Effector memory CD4-positive, alpha-beta T cell (primary cell): ENCODE measurements around the gene MAP3K13.

ENCODE experiments used
- DNase-seq, 3 donors: peaks; one replicate each; pipeline ENCODE4 v3.0.0-alpha.2; 2020
- H3K27ac ChIP-seq: 2 replicates; pipeline ENCODE4 v1.7.0; 2013; ENCODE audit warnings: mild to moderate bottlenecking, low read length, moderate library complexity; ENCODE audit not compliant: insufficient read depth, poor library complexity, severe bottlenecking
- H3K27me3 ChIP-seq: replicated peaks from 2 replicates; pipeline ENCODE4 v1.7.0; 2013; ENCODE audit warnings: mild to moderate bottlenecking, low read length; ENCODE audit not compliant: insufficient read depth, control insufficient read depth, poor library complexity, severe bottlenecking
- H3K36me3 ChIP-seq: 2 replicates; pipeline ENCODE4 v1.7.0; 2013; ENCODE audit warnings: mild to moderate bottlenecking, low read length, moderate library complexity; ENCODE audit not compliant: control insufficient read depth, insufficient read depth
- H3K4me1 ChIP-seq: 2 replicates; pipeline ENCODE4 v1.7.0; 2013; ENCODE audit warnings: low read length, mild to moderate bottlenecking; ENCODE audit not compliant: control insufficient read depth, insufficient read depth, poor library complexity, severe bottlenecking
- H3K4me3 ChIP-seq: 2 replicates; pipeline ENCODE4 v1.7.0; 2013; ENCODE audit warnings: low read length, low read depth, mild to moderate bottlenecking; ENCODE audit not compliant: insufficient read depth, poor library complexity, severe bottlenecking
- H3K9me3 ChIP-seq: 2 replicates; pipeline ENCODE4 v1.7.0; 2013; ENCODE audit warnings: mild to moderate bottlenecking, low read length, moderate library complexity; ENCODE audit not compliant: control insufficient read depth
- total RNA-seq, 3 donors: gene quantifications; one replicate each; lab custom pipeline; 2026; lab: John Stamatoyannopoulos, UW

The MAP3K13 gene
- 7.4 to 8.3 (median 8.1) reads per million in 3 donors for total RNA-seq

GRCh38 chr3:185362850-185363661, at the start of gene MAP3K13:
Gene MAP3K13 (plus strand): TSS chr3:185363136. CDS start chr3:185428582, 65,446 bp downstream.
- H3K27me3 ChIP-seq: no peaks in the 10 kb centered on the region
- H3K4me3 ChIP-seq: peak within 1 kb of the TSS; percentile 37
- peak in 1 of 3 donors; percentile 1 for DNase-seq
- H3K36me3 ChIP-seq: no peaks in the 10 kb centered on the region
- H3K9me3 ChIP-seq: no peaks in the 10 kb centered on the region
- H3K4me1 ChIP-seq: peaks cover 9% of the 10 kb centered on the region
- H3K27ac ChIP-seq: no peak within 1 kb of the TSS

DNA sequence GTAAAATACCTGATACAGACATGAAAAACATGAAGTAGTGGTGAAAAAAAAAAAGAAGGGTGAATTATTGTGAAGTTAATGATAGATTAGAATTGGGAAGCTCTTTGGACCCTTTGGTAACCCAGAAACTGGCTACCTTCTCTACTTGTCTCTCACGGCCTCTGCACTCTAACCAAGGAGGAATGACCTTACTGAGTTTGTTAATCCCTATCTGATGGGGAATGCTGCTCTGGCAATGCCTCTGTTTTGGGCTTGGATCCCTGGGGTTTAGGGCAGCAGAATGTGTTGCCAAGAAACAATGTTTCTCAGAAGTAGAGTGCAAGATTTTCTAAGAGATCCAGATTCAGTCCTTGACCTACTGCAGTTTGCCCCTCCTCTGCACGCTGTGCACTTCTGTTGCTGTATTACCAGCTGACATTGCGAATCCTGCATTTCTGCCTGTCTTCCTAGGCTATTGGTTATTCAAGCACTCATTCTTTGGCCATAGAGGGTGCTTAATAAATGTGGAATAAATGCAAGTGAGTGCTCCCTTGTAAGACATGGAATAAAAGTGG, 49.2 kb upstream of the MAP3K13 start:
- no peak for DNase-seq
- H3K27ac ChIP-seq: no peak overlapping the region

DNA sequence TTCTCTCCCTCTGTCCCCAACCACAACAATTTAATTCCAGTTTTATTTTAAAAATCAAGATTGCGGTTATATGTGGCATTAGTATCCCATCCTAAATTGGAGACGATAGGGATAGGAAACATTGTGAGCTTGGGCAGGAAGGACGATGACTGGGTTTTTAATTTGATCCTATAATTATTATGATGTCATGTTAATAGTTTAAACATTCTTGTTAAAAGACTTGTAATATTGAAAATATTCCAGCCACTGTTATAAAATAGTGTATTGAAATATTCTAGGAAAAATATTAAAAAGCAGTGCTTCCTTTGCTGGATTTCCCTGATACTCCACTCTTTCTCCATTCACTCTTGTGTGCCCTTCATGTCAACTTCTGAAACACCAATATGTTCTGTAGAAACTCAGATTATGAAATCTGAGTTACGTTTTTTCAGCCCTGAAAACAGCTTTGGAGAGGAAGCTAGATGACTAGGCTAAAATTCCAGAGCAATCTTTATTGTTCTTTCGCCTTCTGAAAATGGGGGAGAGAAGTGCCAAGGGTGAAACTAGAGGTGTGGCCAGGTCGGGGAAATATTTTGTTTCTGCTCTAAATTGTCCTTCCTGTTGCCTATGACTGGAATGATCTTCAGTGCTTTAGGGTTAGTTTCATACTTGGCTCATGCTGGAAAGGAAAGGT, 46.1 kb upstream of the MAP3K13 start:
- Histone ChIP-seq H3K9me3 (no peaks in the 10 kb centered on the region), H3K4me1 (no peaks in the 10 kb centered on the region), H3K4me3 (no peak overlapping the region), H3K27ac (no peak overlapping the region), H3K27me3 (no peaks in the 10 kb centered on the region), H3K36me3 (no peaks in the 10 kb centered on the region)
- DNase-seq: no peak

More for the DNA sequence above, 49.2 kb upstream of the MAP3K13 start:
- Histone ChIP-seq H3K4me3 (no peak overlapping the region), H3K27me3 (no peaks in the 10 kb centered on the region), H3K4me1 (no peaks in the 10 kb centered on the region), H3K9me3 (no peaks in the 10 kb centered on the region), H3K36me3 (no peaks in the 10 kb centered on the region)

DNA sequence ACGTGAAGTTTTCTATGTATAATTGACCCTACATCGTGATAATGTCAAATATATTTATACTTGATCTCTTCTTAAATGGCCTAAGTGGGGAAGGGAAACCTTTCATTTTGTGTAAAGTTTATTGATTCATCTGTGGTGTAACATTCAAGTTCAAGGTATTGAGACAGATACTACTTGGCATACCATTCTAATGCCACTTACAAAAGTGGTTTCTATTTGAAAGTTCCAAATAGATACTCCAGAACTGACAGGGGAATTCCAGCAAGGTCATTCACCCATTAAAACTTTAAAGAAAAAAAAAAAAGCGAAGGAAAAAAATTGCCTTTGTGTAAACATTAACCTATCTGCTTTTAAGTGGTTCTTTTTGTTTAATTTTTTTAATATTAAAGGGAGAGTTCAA, 45.3 kb upstream of the MAP3K13 start:
- Histone ChIP-seq H3K9me3 (no peaks in the 10 kb centered on the region), H3K27me3 (no peaks in the 10 kb centered on the region), H3K4me1 (no peaks in the 10 kb centered on the region), H3K36me3 (no peaks in the 10 kb centered on the region), H3K27ac (no peak overlapping the region), H3K4me3 (no peak overlapping the region)
- DNase-seq: no peak

DNA sequence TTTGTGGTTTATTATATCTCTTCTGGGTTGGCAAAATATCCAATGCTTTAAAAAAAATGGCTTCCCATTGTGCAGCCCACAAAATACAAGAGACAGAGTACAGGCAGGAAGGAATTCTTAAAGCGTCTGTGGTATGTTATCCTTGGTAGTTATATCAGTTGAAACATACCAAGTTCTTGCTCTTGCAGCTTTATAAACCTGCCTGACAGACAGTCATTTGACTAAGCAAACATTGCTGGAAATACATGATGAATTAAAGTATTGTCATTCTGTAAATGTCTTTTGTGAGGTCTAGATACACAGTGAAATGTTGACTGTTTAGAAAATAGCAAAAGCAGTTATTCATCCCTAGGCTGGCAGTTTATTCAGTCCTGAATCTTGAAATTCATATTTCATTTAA, 44.8 kb upstream of the MAP3K13 start:
- no peaks in the 10 kb centered on the region for H3K36me3 ChIP-seq

GRCh38 chr3:185319801-185320200, 43.1 kb upstream of the MAP3K13 start:
- Histone ChIP-seq H3K4me3 (no peak overlapping the region), H3K9me3 (no peaks in the 10 kb centered on the region), H3K27ac (no peak overlapping the region), H3K36me3 (no peaks in the 10 kb centered on the region), H3K4me1 (no peaks in the 10 kb centered on the region), H3K27me3 (no peaks in the 10 kb centered on the region)
- no peak for DNase-seq

More for the DNA sequence above, 44.8 kb upstream of the MAP3K13 start:
- Histone ChIP-seq H3K9me3 (no peaks in the 10 kb centered on the region), H3K27me3 (no peaks in the 10 kb centered on the region), H3K4me3 (no peak overlapping the region), H3K27ac (no peak overlapping the region), H3K4me1 (no peaks in the 10 kb centered on the region)
- DNase-seq: no peak

- Histone ChIP-seq H3K4me3 (no peak overlapping the region), H3K4me1 (no peaks in the 10 kb centered on the region), H3K27ac (no peak overlapping the region), H3K27me3 (no peaks in the 10 kb centered on the region), H3K36me3 (no peaks in the 10 kb centered on the region), H3K9me3 (no peaks in the 10 kb centered on the region)
- DNase-seq: no peak
These were observed 42.0 kb upstream of the MAP3K13 start for GRCh38 chr3:185320949-185321348.

GRCh38 chr3:185322101-185322719, 40.7 kb upstream of the MAP3K13 start:
- H3K4me1 ChIP-seq: no peaks in the 10 kb centered on the region
- no peak overlapping the region for H3K27ac ChIP-seq
- H3K27me3 ChIP-seq: no peaks in the 10 kb centered on the region
- no peak overlapping the region for H3K4me3 ChIP-seq
- no peak for DNase-seq
- no peaks in the 10 kb centered on the region for H3K9me3 ChIP-seq
- H3K36me3 ChIP-seq: no peaks in the 10 kb centered on the region

- Histone ChIP-seq H3K36me3 (no peaks in the 10 kb centered on the region), H3K4me3 (no peak overlapping the region), H3K27me3 (no peaks in the 10 kb centered on the region), H3K4me1 (no peaks in the 10 kb centered on the region), H3K9me3 (no peaks in the 10 kb centered on the region), H3K27ac (no peak overlapping the region)
- no peak for DNase-seq
These were observed 36.8 kb upstream of the MAP3K13 start for GRCh38 chr3:185325946-185326791.
